ENCODE measurements around the gene TMEM229A. TPM values are rescaled to one million over a fixed set of nuclear protein-coding genes. Genes with fewer than 3 reads are reported as not detected.

The TMEM229A gene
- total RNA-seq, 1 experiment from 2014 or later = 0.74 TPM

GRCh38 chr7:124073310-124073645 is 40.4 kb upstream of the TMEM229A start (continued):
- TF ChIP-seq AFF4 (CRISPR knock-in tag; IDR thresholded peaks at IDR 0.05; ENCODE audit: borderline replicate concordance) = no peak
- TF ChIP-seq RELA (CRISPR knock-in tag; IDR thresholded peaks at IDR 0.05; ENCODE audit: borderline replicate concordance) = no peak

DNA sequence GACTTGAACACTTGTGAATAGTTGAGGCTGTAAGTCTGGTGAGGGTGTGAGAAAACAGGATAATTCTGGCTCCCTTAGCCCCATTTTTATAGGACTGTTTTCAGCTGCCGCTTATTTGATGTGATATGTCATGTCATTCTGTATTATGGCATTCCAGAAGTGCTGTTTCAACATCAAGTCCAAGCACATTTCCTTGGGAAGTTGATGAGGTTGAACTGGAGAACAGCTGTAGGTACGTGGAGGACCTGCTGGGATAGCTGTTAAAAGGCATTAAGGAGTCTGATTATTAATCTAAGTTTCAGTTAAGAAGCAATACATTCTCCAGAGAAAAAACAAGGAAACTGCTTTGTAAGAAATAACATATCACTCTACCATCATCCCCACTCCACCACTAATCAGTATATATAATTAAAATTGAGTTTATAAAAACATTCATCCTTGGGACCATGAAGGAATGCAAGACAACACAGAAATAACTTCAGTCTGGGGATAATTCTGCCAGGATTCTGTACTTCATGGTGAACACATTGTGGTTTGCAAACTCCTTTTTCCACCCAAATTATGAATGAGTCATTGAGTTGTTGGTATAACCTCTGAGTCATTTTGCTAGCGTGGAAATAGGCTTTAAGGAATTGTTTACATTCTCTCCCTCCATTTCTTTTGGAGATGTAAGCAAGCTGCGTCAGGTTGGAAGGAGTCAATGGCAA is 39.9 kb upstream of the TMEM229A start:
- TF ChIP-seq ATF6 (CRISPR knock-in tag; IDR thresholded peaks at IDR 0.05) (no peak), KAT7 (CRISPR knock-in tag; IDR thresholded peaks at IDR 0.05; ENCODE audit: borderline replicate concordance) (no peak), ZNF138 (CRISPR knock-in tag; conservative IDR thresholded peaks at IDR 0.05) (no peak), ZNF263 (CRISPR knock-in tag; IDR thresholded peaks at IDR 0.05; ENCODE audit: low read depth) (no peak), TP53 (CRISPR knock-in tag; IDR thresholded peaks at IDR 0.05) (no peak), MYBL2 (CRISPR knock-in tag; IDR thresholded peaks at IDR 0.05) (no peak), MXD4 (CRISPR knock-in tag; IDR thresholded peaks at IDR 0.05; ENCODE audit: borderline replicate concordance) (no peak), ELF4 (CRISPR knock-in tag; IDR thresholded peaks at IDR 0.05; ENCODE audit: low read depth) (no peak), SOX15 (CRISPR knock-in tag; IDR thresholded peaks at IDR 0.05) (no peak), ZBTB21 (CRISPR knock-in tag; IDR thresholded peaks at IDR 0.05; ENCODE audit: borderline replicate concordance) (no peak), E2F1 (CRISPR knock-in tag; IDR thresholded peaks at IDR 0.05) (no peak), ZNF423 (CRISPR knock-in tag; IDR thresholded peaks at IDR 0.05) (no peak), NFYB (CRISPR knock-in tag; conservative IDR thresholded peaks at IDR 0.05; ENCODE audit: low read depth) (no peak)
- TF ChIP-seq, protein P1, sequence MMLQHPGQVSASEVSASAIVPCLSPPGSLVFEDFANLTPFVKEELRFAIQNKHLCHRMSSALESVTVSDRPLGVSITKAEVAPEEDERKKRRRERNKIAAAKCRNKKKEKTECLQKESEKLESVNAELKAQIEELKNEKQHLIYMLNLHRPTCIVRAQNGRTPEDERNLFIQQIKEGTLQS (CRISPR knock-in tag; conservative IDR thresholded peaks at IDR 0.05) = no peak
- TF ChIP-seq, protein P2, sequence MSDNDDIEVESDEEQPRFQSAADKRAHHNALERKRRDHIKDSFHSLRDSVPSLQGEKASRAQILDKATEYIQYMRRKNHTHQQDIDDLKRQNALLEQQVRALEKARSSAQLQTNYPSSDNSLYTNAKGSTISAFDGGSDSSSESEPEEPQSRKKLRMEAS (CRISPR knock-in tag; IDR thresholded peaks at IDR 0.05) = no peak
- TF ChIP-seq, protein P3, sequence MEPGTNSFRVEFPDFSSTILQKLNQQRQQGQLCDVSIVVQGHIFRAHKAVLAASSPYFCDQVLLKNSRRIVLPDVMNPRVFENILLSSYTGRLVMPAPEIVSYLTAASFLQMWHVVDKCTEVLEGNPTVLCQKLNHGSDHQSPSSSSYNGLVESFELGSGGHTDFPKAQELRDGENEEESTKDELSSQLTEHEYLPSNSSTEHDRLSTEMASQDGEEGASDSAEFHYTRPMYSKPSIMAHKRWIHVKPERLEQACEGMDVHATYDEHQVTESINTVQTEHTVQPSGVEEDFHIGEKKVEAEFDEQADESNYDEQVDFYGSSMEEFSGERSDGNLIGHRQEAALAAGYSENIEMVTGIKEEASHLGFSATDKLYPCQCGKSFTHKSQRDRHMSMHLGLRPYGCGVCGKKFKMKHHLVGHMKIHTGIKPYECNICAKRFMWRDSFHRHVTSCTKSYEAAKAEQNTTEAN (CRISPR knock-in tag; IDR thresholded peaks at IDR 0.05) = no peak
- ChIA-PET CTCF (interaction anchor here (0.6 kb wide), 1 partner anchor 336 kb away, joined by 4 read pairs; no protein-coding TSS in a partner anchor), POLR2A (no interaction called here)
- no peaks in the 10 kb centered on the region for H3K36me3 Mint-ChIP-seq
- H3K27ac Mint-ChIP-seq = no peak overlapping the region
- no peaks in the 10 kb centered on the region for H3K9me3 Mint-ChIP-seq
- DNase-seq (ENCODE audit: low spot score) (no peak), ATAC-seq (no peak)
- H3K4me3 Mint-ChIP-seq = no peak overlapping the region
- no peaks in the 10 kb centered on the region for H3K4me1 Mint-ChIP-seq
- no peaks in the 10 kb centered on the region for H3K27me3 Mint-ChIP-seq (ENCODE audit: low read depth)

Measured in WTC11 (cell line).